Measurements from ENCODE around the gene C17orf50.

Gene C17orf50

DNA sequence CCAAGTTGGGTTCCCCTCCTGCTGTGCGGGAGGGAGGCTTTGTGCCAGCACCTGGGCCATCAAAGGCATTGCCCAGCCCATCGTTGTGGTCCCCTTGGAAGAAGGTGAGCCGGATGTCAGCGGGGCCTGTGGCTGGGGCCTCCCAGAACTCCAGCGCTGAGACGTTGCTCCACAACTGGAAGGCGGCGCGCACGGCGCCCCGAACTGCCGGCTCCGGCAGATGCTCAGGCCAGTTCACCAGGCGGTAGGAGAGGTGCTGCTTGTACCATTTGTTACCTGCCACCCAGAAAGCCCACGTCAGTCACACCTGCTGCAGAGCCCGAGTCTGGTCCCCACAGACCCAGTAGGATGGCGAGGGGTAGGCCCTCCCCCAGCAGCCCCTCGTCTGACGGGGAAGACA is 12.4 kb downstream of the C17orf50 start:
- no peak for DNase-seq (ENCODE audit: low read depth)
- TF ChIP-seq, protein P1, sequence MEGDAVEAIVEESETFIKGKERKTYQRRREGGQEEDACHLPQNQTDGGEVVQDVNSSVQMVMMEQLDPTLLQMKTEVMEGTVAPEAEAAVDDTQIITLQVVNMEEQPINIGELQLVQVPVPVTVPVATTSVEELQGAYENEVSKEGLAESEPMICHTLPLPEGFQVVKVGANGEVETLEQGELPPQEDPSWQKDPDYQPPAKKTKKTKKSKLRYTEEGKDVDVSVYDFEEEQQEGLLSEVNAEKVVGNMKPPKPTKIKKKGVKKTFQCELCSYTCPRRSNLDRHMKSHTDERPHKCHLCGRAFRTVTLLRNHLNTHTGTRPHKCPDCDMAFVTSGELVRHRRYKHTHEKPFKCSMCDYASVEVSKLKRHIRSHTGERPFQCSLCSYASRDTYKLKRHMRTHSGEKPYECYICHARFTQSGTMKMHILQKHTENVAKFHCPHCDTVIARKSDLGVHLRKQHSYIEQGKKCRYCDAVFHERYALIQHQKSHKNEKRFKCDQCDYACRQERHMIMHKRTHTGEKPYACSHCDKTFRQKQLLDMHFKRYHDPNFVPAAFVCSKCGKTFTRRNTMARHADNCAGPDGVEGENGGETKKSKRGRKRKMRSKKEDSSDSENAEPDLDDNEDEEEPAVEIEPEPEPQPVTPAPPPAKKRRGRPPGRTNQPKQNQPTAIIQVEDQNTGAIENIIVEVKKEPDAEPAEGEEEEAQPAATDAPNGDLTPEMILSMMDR (IDR thresholded peaks at IDR 0.05; ENCODE audit: insufficient read depth, low read depth, low read length, missing control alignments), result no peak
- no peak overlapping the region for H3K4me3 ChIP-seq (ENCODE audit: low read depth, low read length)

DNA sequence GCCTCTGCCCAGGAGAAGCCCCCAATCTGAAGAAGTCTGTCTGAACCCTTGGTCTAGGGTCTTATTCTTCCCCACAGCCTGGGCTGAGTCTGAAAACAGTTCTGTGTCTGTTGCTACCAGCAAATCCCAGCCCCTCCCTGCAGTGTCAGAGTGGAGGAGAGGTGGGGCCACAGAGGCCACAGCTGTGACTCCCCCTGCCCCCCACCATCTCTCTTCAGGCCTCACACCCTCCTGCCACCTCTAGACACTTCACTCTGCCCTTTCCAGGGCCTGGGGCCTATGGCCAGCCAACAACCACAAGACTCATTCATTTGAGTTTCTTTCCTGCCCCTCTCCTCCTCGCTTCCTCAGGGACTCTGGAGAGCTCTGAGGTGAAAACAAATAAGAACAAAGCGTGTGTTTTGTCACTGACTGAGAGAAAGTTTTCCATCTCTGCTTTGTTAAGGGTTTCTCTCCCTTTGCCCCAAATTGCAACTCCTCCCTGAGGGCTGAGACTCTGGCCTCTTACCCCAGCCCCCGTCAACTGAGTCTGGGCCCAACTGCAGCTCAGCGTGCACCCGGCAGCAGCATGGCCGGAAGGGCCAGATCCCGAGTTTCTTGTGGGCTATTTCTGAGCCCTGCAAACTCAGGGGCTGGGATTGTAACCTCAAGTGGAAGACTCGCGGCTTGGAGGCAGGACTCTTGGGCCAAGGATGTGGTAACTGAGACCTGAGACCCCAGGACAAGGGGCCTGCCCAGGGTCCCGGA is 13.2 kb downstream of the C17orf50 start:
- TF ChIP-seq, protein P1 (IDR thresholded peaks at IDR 0.05; ENCODE audit: insufficient read depth, low read depth, low read length, missing control alignments), result no peak
- no peak overlapping the region for H3K4me3 ChIP-seq (ENCODE audit: low read depth, low read length)
- no peak for DNase-seq (ENCODE audit: low read depth)

DNA sequence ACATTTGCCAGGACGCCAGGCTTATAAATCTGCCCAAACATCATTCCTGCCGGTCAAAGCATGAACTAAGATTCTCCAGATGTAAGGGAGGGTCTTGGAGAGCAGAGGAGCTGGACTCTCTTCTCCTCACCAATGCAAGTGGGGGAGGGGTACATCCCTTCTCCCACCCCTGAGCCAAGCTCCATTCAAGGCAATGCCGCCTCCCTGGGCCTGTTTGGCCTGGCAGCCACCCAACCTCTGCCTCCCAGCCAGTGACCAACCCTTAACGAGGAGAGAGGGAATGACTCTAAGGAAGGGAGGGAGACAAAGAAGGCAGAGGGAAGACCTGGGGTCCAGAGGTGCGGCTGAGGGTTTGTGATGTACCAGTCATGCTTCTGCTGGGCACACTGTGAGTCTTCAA is 13.8 kb downstream of the C17orf50 start:
- TF ChIP-seq, protein P1 (IDR thresholded peaks at IDR 0.05; ENCODE audit: insufficient read depth, low read depth, low read length, missing control alignments), result no peak
- no peak overlapping the region for H3K4me3 ChIP-seq (ENCODE audit: low read depth, low read length)
- no peak for DNase-seq (ENCODE audit: low read depth)

DNA sequence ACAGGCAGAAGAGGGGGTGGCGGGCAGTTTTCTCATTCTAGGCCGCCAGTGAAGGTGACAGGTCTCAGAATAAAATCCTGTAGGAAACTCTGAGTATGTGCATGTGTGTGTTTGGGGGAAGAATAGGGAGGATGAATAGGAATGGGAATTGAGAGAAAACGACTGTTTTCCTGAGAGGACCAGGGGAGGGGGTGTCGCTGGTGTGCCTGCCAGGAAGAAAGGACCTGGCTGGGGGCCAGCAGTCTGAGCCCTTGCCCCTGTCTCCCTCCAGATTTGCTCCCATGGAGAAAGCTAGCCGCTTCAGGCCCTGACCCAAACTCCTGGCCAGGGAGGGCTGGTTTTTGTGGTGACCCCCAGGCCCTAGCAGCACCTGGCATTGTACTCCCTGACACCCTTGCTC is 14.4 kb downstream of the C17orf50 start:
- no peak overlapping the region for H3K4me3 ChIP-seq (ENCODE audit: low read depth, low read length)
- no peak for DNase-seq (ENCODE audit: low read depth)
- TF ChIP-seq, protein P1 (IDR thresholded peaks at IDR 0.05; ENCODE audit: insufficient read depth, low read depth, low read length, missing control alignments), result no peak

DNA sequence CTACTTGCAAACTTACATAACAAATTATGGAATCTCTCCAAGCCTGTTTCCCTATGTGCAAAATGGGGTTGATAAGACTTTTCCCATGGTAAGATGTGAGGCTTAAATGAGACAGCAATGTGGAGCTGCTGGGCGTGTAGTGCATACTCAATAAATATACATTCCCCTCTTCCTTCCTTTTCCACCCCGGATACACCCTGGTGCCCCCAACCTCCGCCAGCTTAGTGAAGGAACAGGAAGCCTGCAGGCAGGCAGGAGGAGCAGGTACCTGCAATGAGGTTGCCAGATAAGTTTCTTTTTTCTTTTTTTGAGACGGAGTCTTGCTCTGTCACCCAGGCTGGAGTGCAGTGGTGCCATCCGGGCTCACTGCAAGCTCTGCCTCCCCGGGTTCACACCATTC is 14.9 kb downstream of the C17orf50 start:
- H3K4me3 ChIP-seq (ENCODE audit: low read depth, low read length), result no peak overlapping the region
- TF ChIP-seq, protein P1 (IDR thresholded peaks at IDR 0.05; ENCODE audit: insufficient read depth, low read depth, low read length, missing control alignments), result no peak
- no peak for DNase-seq (ENCODE audit: low read depth)

DNA sequence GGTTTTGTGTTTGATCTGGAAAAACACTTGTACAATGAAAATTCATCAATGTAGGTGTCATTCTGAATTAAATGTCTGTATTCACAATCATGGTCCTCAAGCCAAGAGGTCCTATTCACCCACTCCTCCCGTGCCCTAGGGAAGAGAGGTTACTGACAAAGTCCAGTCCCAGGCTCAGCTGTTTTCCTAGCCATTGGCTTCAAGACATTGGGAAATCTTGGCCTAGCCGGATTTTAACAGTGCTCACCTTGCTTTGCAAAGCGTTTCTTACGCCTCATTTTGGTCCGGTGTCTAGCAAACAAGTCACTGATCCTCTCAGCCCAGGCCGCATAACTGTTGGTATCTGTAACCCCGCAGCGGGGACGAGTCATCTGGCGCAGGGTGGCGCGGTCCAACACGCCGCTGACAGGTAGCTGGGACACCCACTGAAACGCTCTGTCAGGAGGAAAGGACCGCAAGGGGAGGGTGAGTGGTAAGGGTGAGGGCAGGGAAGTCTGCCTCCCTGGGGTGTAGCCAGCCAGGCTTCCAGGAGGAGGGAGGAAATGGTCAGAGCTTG is 18.0 kb downstream of the C17orf50 start:
- TF ChIP-seq, protein P1 (IDR thresholded peaks at IDR 0.05; ENCODE audit: insufficient read depth, low read depth, low read length, missing control alignments), result no peak
- no peak for DNase-seq (ENCODE audit: low read depth)
- H3K4me3 ChIP-seq (ENCODE audit: low read depth, low read length), result no peak overlapping the region

DNA sequence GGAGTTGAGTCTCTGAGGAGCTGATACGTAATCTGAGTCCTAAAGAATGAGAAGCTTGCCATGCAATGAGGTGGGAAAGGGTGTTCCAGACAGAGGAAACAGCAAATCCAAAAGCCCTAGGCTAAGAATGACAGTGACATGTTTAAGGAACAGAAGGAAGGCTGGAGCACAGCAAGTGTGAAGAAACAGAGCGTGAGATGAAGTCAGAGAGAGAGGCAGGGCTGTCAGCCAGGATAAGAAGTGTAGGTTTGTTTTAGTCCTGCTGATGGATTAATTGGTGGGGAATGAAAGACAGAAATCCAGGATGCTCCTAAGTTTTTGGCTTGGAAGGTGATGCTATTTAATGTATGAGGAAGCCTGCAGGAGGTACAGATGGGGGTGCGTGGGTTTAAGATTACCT is 20.3 kb downstream of the C17orf50 start:
- H3K4me3 ChIP-seq (ENCODE audit: low read depth, low read length), result no peak overlapping the region
- TF ChIP-seq, protein P1 (IDR thresholded peaks at IDR 0.05; ENCODE audit: insufficient read depth, low read depth, low read length, missing control alignments), result no peak
- DNase-seq (ENCODE audit: low read depth), result no peak

All from GM12865 (cell line).